Heart right ventricle (tissue), 16 donors: ENCODE results near the gene ZNF79. TPM values are rescaled to one million over a fixed set of nuclear protein-coding genes. Genes with fewer than 3 reads are reported as not detected.
A peak's percentile ranks its signal among the peaks of the same experiment; 100 is the strongest.

Experiments used
- ATAC-seq, 8 donors: fragments of 200-7000 bp; cut with Tn5 transposase; one replicate each; pipeline ENCODE4 v1.9.1; 2020; ENCODE audit warnings: mild to moderate bottlenecking in 8 of 8, moderate library complexity in 8 of 8, moderate number of reproducible peaks in 1 of 8
- DNase-seq, 2 donors: peaks; one replicate each; pipeline ENCODE4 v3.0.0-alpha.2; 2020
- H3K27ac ChIP-seq, 10 donors: fragments of 200-600 bp; sonication (generic) in 2 of 10; one replicate each; pipeline versions ENCODE4 v1.5.0 to v1.8.0; 2020 to 2022; ENCODE audit warnings: mild to moderate bottlenecking in 3 of 10
- H3K27me3 ChIP-seq, 7 donors: fragments of 200-600 bp; one replicate each; pipeline ENCODE4 v1.8.0; 2021 to 2022; ENCODE audit warnings: mild to moderate bottlenecking in 2 of 7
- H3K36me3 ChIP-seq, 9 donors: fragments of 200-600 bp; sonication (generic) in 1 of 9; one replicate each; pipeline versions ENCODE4 v1.5.0 to v1.8.0; 2020 to 2022; ENCODE audit warnings: mild to moderate bottlenecking in 2 of 9
- H3K4me1 ChIP-seq, 9 donors: fragments of 200-600 bp; sonication (generic) in 1 of 9; one replicate each; pipeline versions ENCODE4 v1.5.0 to v1.8.0; 2020 to 2022; ENCODE audit warnings: mild to moderate bottlenecking in 4 of 9
- H3K4me3 ChIP-seq, 10 donors: fragments of 200-600 bp; sonication (generic) in 2 of 10; one replicate each; pipeline versions ENCODE4 v1.5.0 to v1.8.0; 2020 to 2022; ENCODE audit warnings: mild to moderate bottlenecking in 7 of 10, moderate library complexity in 2 of 10
- H3K9me3 ChIP-seq, 11 donors: fragments of 200-600 bp in 10 of 11; sonication (generic) in 2 of 11; one replicate each; pipeline versions ENCODE4 v1.5.0 to v1.8.0; 2013 to 2022; ENCODE audit warnings: mild to moderate bottlenecking in 2 of 11, control low read depth in 1 of 11, moderate library complexity in 1 of 11
- CTCF ChIP-seq, 9 donors: fragments of 200-600 bp; sonication (generic) in 2 of 9; IDR thresholded peaks; one replicate each; pipeline versions ENCODE4 v1.5.0 to v1.8.0; 2021 to 2022; ENCODE audit warnings: antibody characterized with exemption in 9 of 9, mild to moderate bottlenecking in 5 of 9, moderate library complexity in 1 of 9
- WGBS, 2 donors: extraction: QIAGEN DNeasy Blood & Tissue Kit; methylation state at CpG; one replicate each; pipeline ENCODE4 v1.1.7; 2013; ENCODE audit warnings: inconsistent platforms in 1 of 2; 5-methylcytosine and 5-hydroxymethylcytosine counted together
- intact Hi-C, 10 donors: fragments of 100-400 bp; cut with DNase I; formaldehyde crosslinking; loops; one replicate each; pipeline versions ENCODE4 v1.11.1 to v1.14.2; 2022
- polyA plus RNA-seq, 2 donors: library from polyadenylated mRNA; stranded (reverse); fragments of 200-250 nt; gene quantifications; one replicate each; pipeline ENCODE4 v1.2.3, GENCODE V29; 2013
- total RNA-seq, 10 donors: library from RNA; stranded (reverse); fragmentation: NEBNext Ultra II Directional in 3 of 10; extraction: Animal tissue kit (Norgen Biotek cat#: 25700) in 3 of 10; gene quantifications; one replicate each; pipeline versions ENCODE4 v1.2.1 to v1.2.4, GENCODE V29; 2021 to 2023
- donor health status: Arrhythmogenic right ventricular cardiomyopathy.
- donor health status: ischemic (EF 13 %, LVEDD 7.1; RV severe dilation, severe dysfunction).
- donor health status: healthy with polysubstance abuse.
- donor health status: DM: no; HTN: yes; CAD: no.
- donor health status: DM: no; HTN: no; CAD: no.
- donor health status: ischemic (EF 25% LVEDD 6.9; RV normal size, moderate dysfunction).
- donor health status: ischemic (EF 25% LVEDD 5.7; RV mildly dilated, moderate dysfunction).
- donor health status: healthy.
- donor health status: DM: yes; HTN: yes; CAD: no.
- donor health status: Ischemic cardiomyopathy.
- donor health status: ischemic (EF 35%, LVEDD 5.7; RV mildly dilated, moderate dysfunction).
- donor health status: nonischemic (EF 11% LVEDD 7.7; RV severe dilation, severe dysfunction).
- donor health status: DM: yes; HTN: yes; CAD: no.
- donor health status: PGD.
- donor health status: ischemic (EF 29% LVEDD 5.4; RV normal size, mild dysfunction).
- donor health status: nonischemic (EF 23%, LVEDD 6.1; RV moderate dilation, normal function).

ZNF79 gene
- total and polyA plus RNA-seq, 12 donors: 2.1 to 8.3 (median 5.8) TPM

DNA sequence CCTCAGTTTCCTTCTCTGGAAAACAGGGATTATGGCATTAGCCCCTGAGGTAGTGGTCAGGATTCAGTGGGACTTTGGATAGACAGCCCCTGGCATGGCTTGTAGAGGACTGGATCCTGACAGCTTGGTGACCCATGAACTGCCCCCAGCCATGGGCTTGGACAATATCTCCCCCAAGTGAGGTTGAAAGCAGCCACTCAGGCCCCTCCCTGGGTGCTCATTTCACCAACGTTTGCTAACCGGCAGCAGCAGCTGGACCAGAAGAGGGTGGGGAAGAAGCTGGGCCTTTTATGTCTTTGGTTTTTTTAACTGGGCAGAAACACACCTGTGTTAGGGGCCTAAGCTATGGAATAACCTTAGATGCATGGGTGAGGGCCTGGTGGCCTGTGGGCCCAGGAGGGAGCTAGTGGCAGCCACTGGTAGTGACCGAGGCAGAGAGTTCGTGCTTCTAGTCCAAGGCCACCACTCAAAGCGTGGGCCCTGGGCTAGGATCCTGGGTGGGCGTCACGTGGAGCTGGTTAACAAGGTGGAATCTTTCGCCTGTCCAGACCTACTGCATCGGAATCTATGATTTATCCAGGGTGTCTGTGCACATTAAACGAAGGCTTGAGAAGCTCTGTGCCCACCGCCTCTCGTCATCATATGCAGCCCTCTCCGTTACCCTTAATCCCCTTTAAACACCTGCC is 25.3 kb upstream of the ZNF79 start:
- no peak overlapping the region for H3K27ac ChIP-seq
- H3K27me3 ChIP-seq: no peaks in the 10 kb centered on the region
- ATAC-seq (no peak), DNase-seq (no peak)
- H3K4me1 ChIP-seq: peaks cover 0 to 24% (median 20%) of the 10 kb centered on the region in 9 donors
- intact Hi-C loops: loop anchor here in 7 of 10 donors (1.0 to 10.0 kb wide), 7 partner anchors 19 to 184 kb away; no protein-coding TSS in a partner anchor
- WGBS, 2 donors: 83 to 88% methylated on average over 13 of the region's 13 CpGs
- TF ChIP-seq CTCF (IDR thresholded peaks at IDR 0.05): no peak
- H3K9me3 ChIP-seq: no peaks in the 10 kb centered on the region
- H3K36me3 ChIP-seq: peaks cover 0 to 46% (median 5%) of the 10 kb centered on the region in 9 donors
- peak overlapping the region in 3 of 10 donors; percentile 81 to 93 (median 89) for H3K4me3 ChIP-seq

DNA sequence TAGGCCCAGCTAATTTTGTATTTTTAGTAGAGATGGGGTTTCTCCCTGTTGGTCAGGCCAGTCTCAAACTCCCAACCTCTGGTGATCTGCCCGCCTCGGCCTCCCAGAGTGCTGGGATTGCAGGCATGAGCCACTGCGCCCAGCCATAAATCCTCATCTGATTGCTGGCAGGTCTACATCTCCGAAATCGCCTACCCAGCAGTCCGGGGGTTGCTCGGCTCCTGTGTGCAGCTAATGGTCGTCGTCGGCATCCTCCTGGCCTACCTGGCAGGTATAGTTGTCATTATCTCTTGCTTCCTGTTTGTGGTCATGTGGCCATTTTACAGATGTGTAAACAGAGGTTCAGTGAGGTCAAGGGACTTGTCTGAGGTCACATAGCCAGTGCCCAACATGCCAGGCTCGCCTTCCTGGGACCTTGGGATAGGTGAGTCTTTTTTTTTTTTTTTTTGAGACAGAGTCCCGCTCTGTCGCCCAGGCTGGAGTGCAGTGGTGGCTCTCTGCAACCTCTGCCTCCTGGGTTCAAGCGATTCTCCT is 24.4 kb upstream of the ZNF79 start:
- Histone ChIP-seq H3K27ac (no peak overlapping the region), H3K9me3 (no peaks in the 10 kb centered on the region), H3K36me3 (peaks cover 0 to 49% (median 15%) of the 10 kb centered on the region in 9 donors), H3K27me3 (no peaks in the 10 kb centered on the region), H3K4me3 (no peak overlapping the region), H3K4me1 (peaks cover 0 to 24% (median 20%) of the 10 kb centered on the region in 9 donors)
- DNase-seq (no peak), ATAC-seq (no peak)
- WGBS, 2 donors: 95 to 99% methylated on average over 14 of the region's 14 CpGs
- no peak for TF ChIP-seq CTCF (IDR thresholded peaks at IDR 0.05)
- intact Hi-C loops: loop anchor here in 7 of 10 donors (1.0 to 10.0 kb wide), 7 partner anchors 18 to 185 kb away; no protein-coding TSS in a partner anchor

DNA sequence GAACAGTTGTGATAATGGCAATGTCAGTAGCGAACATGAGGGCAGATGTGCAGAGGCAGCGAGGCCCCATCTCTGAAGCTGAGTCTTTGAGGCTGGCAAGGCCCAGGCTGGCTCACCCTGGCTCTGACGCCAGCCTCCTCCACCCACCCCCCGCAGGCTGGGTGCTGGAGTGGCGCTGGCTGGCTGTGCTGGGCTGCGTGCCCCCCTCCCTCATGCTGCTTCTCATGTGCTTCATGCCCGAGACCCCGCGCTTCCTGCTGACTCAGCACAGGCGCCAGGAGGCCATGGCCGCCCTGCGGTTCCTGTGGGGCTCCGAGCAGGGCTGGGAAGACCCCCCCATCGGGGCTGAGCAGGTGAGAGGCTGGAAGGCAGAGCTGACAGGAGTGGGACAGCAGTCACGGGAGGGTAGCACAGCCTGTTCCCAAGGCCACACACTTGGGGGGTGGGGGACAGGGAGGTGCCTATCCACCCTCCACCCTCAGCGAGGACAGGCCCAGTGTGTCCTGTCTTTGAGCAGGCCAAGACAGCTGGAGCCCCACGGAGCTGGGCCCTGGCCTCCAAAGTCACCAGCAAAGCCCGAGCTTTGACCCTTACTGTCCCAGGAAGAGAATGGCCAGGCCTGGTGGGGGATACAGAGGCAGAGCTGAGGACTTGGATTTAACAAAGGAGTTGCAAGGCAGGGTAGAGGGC is 21.6 kb upstream of the ZNF79 start:
- TF ChIP-seq CTCF (IDR thresholded peaks at IDR 0.05): no peak
- Histone ChIP-seq H3K27me3 (no peaks in the 10 kb centered on the region), H3K4me3 (no peak overlapping the region), H3K4me1 (peaks cover 0 to 30% (median 25%) of the 10 kb centered on the region in 9 donors), H3K9me3 (no peaks in the 10 kb centered on the region), H3K27ac (no peak overlapping the region), H3K36me3 (peaks cover 0 to 58% (median 27%) of the 10 kb centered on the region in 9 donors)
- no peak for DNase-seq
- 88 to 89% methylated on average over 18 of the region's 18 CpGs for WGBS, 2 donors
- ATAC-seq: no peak
- intact Hi-C loops: loop anchor here in 1 of 10 donors (1.0 kb wide), 1 partner anchor 26 kb away; no protein-coding TSS in a partner anchor

- no peak for ATAC-seq
- no peaks in the 10 kb centered on the region for H3K27me3 ChIP-seq
- peaks cover 0 to 63% (median 27%) of the 10 kb centered on the region in 9 donors for H3K36me3 ChIP-seq
- 93 to 94% methylated on average over 21 of the region's 22 CpGs for WGBS, 2 donors
- H3K4me3 ChIP-seq: no peak overlapping the region
- TF ChIP-seq CTCF (IDR thresholded peaks at IDR 0.05): no peak
- no peak for DNase-seq
- H3K27ac ChIP-seq: no peak overlapping the region
- intact Hi-C loops: loop anchor here in 1 of 10 donors (1.0 kb wide), 1 partner anchor 25 kb away; no protein-coding TSS in a partner anchor
- H3K4me1 ChIP-seq: peaks cover 0 to 22% (median 16%) of the 10 kb centered on the region in 9 donors
- H3K9me3 ChIP-seq: no peaks in the 10 kb centered on the region
These were observed 20.5 kb upstream of the ZNF79 start for GRCh38 chr9:127403507-127404192.
